ENCODE results near the gene TMEM164.

TMEM164 gene

DNA sequence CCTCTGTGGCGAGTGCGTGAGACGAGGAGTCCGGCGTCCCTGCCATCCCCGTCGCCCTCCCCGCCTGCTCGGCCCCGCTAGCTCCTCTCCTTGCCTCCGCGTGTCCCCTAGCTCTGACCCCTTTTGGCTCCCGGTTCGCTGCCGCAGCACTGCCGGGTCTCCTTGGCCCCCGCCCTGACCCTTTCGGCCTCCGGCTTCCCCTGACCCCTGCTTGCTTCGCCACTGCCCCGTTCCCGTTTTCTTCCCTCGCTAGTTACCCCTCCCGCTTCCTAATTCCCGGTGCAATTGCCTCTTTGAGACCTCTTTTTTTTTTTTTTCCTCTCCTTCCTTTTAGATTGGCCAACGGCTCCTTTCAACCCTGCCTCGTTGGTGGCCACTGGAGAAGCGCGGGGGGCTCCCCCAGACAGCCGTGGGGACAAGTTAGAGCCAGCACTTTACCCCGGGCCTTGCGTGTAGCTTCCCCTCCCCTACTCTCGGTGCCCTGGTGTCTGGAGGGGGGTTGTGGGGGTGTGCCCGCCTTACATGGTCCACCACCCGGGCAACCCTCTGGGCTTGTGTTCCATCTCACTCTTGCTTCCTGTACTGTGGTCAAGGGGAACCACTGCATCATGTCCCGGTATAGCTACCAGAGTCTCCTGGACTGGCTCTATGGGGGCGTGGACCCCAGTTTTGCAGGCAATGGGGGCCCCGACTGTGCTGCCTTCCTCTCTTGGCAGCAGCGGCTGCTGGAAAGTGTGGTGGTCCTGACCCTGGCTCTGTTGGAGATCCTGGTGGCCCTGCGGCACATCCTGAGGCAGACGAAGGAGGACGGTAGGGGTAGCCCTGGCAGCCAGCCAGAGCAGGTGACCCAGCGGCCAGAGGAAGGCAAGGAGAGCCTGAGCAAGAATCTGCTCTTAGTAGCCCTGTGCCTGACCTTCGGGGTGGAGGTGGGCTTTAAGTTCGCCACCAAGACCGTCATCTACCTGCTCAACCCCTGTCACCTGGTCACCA is 548 bp downstream of the TMEM164 start:
- no peak for DNase-seq (ENCODE audit: low read depth, low spot score)

GRCh38 chrX:110004215-110004614 is 1.3 kb downstream of the TMEM164 start:
- no peak for DNase-seq (ENCODE audit: low read depth, low spot score)

- DNase-seq (ENCODE audit: low read depth, low spot score): no peak
These were observed 1.9 kb downstream of the TMEM164 start for GRCh38 chrX:110004731-110005369.

DNA sequence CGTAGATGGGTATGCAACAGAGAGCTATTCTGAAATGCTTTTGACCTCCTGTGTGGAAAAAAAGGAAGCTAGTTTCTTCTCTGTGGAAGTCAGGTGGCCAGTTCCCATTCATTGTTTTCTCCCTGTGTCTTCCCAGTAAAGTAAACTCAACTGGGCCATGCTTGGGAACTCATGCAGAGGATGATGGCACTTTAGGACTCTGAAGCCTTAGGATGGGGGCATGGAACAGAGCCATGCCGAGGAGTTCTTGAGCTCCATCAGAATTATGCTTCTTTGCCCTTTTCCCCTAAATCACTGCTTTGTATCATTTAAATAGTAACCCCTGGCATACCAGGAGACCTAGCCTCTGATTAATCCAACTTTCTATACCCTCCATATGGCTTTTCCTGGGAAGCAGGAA is 3.2 kb downstream of the TMEM164 start:
- no peak for DNase-seq (ENCODE audit: low read depth, low spot score)

DNA sequence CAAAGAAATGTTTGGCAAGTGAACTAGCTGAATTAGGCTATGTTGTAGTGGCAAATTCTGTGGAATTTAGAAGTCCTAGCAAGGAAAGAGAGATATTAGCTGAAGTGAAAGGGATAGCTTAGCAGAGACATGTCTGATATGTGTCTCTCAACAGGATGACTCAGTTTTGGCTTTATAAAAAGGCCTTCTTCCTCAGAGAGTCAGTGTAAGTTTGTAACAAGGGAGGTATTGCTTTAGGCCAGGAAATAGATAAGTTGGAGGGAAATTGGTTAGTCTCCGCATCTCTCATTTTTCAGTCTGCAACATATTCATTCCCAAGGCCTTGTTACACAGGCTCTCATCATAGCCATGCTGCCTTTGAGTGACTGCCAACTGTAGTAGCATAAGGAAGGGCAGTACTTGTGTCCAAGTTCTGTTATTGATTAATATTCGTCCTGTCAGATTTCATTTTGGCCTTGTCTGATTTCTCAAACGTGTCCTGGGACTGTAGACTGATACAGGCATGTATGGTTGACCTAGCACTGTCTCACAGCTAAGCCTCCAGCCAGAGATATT is 4.0 kb downstream of the TMEM164 start:
- DNase-seq (ENCODE audit: low read depth, low spot score): no peak

DNA sequence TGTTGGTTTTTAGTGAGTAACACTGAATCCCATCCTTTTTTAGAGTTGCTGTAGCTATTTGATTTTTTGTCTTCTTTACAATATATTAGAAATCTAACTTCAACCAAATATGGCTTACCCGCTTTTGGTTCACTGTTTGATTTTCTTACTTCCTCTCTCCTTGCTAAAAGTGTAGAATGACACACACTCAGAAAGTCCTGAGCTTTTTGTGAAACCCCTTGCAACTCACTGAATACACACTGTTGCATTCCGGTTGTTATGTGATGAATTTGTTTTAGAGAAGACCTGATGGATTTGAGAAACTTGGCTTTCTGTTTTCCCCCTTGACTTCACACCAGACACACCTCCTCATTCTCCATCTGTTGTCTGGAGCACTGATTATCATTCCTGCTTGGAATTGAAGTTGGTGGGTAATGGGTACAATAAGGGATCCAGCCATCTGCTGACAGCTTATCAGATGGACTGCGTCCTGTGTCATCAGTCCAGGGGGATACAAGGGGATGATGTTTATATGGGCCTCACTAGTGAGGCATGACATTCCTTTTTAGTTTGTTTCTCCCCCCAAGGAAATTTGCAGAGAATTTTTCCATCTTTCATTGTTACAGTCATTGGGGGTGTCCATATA is 5.2 kb downstream of the TMEM164 start:
- no peak for DNase-seq (ENCODE audit: low read depth, low spot score)

DNA sequence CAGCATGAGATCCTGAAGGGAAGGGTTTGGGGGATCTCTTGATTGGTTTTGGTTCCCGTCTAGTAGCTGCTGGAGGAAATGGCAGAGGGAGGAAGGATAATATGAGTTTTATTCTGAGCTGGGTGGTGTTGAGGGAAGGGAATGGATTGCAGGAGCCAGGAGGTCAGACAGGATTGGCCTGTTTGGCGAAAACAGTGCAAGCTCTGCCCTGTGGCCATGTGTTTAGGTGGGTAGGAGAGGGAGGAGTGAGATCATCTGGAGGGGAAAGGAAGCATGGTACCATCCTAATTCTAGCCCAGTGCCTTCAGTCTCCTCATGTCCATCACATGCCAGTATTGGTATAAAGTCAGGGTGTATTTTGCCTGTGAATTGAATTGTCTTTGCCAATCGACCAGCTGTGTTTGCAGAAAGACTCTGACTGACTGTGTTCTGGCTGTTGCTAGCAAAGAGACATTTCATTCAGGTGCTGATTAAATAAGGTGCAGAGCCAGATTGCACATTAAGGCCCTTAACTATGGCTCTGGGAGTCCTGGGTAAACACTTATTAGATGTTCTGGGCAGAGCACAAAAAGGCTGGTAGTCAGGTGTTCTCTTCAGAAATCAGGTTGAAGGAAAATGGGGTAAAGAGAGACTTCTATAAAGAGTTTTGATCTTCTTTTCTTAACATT is 10.0 kb downstream of the TMEM164 start:
- no peak for DNase-seq (ENCODE audit: low read depth, low spot score)

- no peak for DNase-seq (ENCODE audit: low read depth, low spot score)
These were observed 11.1 kb downstream of the TMEM164 start for GRCh38 chrX:110013968-110014367.

DNA sequence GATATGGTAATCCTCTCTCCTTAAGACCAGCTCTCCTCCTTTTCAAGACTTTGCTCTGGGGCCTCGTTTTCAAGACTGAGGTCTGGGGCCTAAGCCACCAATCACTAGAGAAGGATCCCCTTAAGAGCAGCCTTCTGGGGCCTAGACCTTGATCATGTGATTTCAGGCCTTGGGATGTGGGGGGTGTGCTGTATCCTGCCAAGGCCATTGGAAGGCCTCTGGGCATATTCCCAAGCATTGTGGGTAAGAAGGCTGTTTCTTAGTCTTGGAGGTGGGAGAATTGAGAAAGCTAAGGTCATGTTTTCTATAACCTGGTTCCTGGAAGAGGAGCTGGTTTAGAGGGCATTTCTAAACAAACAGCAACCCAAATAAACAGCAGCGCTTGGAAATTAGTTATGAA is 12.1 kb downstream of the TMEM164 start:
- DNase-seq (ENCODE audit: low read depth, low spot score): no peak

DNA sequence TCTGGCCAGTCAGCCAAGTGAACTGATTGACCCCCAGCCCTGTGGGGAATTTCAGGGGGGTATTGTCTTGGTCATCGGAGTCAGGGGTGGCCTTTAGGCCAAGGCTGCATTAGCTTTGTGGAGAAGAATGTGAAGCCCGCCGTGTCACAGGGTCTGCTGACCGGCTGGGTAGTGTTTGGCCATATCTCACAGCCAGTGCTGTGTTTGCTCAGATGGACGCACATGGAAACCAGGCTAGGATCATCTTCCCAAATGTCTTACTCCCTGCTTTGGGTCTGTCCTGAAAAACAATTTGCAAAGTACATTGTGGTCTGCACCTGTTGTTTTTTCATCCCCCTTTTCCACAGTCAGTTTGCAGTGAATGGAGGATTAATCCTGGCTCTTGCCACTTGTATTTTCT is 13.0 kb downstream of the TMEM164 start:
- no peak for DNase-seq (ENCODE audit: low read depth, low spot score)

GRCh38 chrX:110020536-110020935 is 17.6 kb downstream of the TMEM164 start:
- no peak for DNase-seq (ENCODE audit: low read depth, low spot score)

DNA sequence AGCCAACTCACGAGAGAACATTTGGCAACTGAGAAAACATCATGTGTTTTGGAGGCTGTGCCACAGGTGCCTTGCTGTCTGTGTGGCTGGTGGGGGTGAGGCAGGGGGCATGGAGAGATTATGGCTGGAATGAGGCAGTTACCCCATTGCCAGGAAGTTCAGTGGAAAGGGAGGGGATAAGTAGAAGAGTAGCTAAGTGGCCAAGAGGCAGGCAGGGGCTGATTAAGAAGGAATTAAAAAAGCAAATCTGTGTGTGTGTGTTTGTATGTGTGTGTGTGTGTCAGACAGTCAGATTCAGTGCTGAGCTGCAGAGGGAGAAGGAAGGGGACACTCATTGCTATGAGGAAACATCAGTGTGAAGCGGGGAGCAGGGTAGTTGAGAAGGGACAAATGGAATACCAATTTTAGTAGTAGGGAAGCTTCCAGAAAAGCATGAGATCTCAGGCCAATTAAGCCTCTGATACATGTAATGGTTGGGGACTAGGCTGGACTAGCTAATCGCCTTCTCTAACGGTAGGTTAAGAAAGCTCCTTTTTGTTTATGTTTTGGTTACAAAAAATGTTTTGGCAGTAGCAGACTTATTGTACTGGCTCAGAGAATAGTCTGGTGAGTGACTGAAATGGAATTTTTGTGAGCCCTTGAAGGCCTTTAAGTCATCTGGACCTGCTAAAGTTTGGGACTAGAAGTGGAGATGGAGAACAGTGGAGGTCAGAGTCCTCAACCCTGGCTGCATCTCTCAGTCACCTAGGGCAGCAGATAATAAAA is 18.5 kb downstream of the TMEM164 start:
- peak; percentile 70 for DNase-seq (ENCODE audit: low read depth, low spot score)

GRCh38 chrX:110022599-110023448 is 19.9 kb downstream of the TMEM164 start:
- DNase-seq (ENCODE audit: low read depth, low spot score): no peak

- DNase-seq (ENCODE audit: low read depth, low spot score): no peak
These were observed 22.5 kb downstream of the TMEM164 start for GRCh38 chrX:110025395-110025794.

- DNase-seq (ENCODE audit: low read depth, low spot score): peak; percentile 58
These were observed 23.4 kb downstream of the TMEM164 start for GRCh38 chrX:110026099-110026844.

DNA sequence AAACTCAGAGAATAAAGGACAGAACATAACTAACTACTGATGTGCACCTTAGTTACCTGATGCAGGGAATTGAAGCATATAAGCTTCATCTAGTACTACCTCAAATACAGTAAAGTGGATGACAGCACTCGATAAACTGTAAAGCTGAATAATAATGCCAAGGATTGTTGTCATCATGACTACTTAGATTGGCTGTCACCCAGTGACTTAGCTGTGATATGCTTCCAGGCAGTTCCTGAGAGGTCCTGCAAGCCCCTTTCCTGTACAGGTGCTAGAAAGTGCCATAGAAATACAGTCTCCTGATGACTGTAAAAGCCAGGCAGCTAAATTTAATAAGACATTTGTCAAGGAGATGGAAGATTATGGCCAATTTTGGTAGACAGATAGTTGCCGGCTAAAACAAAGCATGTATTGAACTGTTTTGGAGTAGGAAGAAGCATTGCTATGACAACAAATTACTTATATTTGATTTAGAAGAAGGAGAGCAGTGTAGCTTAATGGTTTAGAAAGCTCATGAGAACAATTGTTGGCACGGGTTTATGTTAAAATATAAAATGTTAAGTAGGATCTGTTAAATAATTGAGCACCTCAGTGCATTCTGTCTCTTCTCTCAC is 29.7 kb downstream of the TMEM164 start:
- no peak for DNase-seq (ENCODE audit: low read depth, low spot score)

DNA sequence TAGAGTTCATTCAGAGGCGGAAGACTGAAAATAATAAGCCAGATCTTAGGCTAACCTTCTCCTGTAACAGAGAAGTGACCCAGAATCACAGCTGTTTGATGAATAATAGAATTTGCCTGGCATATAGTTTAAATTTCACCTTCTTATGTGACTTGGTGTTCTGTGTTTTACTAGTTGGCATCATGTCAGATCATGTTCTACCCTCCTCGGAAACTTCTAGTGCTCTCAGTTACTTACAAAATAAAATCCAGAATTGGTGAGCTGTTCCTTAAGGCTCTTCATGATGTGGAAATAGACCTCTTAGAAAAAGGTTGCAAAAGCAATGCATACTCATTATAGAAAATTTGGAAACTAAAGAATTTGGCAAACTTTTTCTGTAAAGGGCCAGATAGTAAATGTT is 31.1 kb downstream of the TMEM164 start:
- no peak for DNase-seq (ENCODE audit: low read depth, low spot score)

DNA sequence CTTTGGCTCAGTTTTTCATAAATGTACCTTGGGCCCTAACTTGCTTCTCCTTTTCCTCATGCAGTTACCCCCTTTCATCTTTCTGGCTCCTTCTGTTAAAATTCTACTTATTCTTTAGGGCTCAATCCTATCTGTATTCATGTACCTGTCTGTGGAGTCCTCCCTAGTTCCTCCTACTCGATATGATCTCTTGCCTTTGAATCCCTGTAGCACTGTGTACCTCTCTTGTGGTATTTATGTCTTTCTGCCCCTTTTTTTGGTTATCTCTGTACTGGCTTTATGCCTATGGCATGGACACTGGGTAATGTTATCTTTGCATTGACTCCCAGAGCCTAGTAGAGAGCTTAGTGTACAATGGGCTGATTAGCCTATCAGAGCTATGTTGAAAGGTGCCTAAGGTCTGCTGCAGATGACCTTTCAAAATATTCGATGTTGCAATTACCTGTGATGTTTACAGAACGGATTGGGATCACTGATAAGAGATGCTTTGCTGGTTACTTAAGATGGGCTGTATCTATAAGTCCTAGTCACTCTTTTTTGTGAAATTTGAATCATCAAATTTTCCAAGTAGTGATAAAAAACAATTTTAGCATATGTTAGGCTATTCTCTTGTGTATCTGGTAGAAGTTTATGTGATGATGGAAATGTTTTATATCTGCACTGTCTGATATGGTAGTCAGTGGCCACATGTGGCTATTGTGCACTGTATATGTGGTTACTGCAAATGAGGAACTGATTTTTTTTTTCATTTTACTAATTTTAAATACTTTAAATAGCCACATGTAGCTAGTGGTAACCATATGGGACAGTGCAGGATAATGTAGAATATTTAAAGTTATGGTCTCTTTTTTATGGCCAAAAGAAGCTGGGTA is 33.5 kb downstream of the TMEM164 start:
- no peak for DNase-seq (ENCODE audit: low read depth, low spot score)
